HEK293 (cell line): Measurements from ENCODE around the gene DUS1L.

Source experiments
- BCL6B ChIP-seq: fragments of 450-650 bp; formaldehyde crosslinking; IDR thresholded peaks from 2 replicates; pipeline ENCODE4 v1.5.1; 2017; ENCODE audit warnings: missing biosample characterization, missing genetic modification characterization
- HIC1 ChIP-seq: fragments of 450-650 bp; formaldehyde crosslinking; IDR thresholded peaks from 2 replicates; pipeline ENCODE4 v1.5.1; 2016; ENCODE audit warnings: missing biosample characterization, missing genetic modification characterization
- HOXC10 ChIP-seq: sonication (generic); formaldehyde crosslinking; IDR thresholded peaks from 2 replicates; pipeline ENCODE4 v1.8.1; 2023; ENCODE audit warnings: mild to moderate bottlenecking, missing genetic modification reagents
- HOXD13 ChIP-seq: sonication (generic); formaldehyde crosslinking; IDR thresholded peaks from 2 replicates; pipeline ENCODE4 v1.8.0; 2022; ENCODE audit warnings: missing genetic modification reagents, borderline replicate concordance
- IKZF3 ChIP-seq: fragments of 450-650 bp; IDR thresholded peaks from 2 replicates; pipeline ENCODE4 v1.5.0; 2018; ENCODE audit warnings: missing biosample characterization, mild to moderate bottlenecking, missing genetic modification characterization, moderate library complexity
- INSM2 ChIP-seq: fragments of 450-650 bp; formaldehyde crosslinking; IDR thresholded peaks from 2 replicates; pipeline ENCODE4 v1.5.1; 2016; ENCODE audit warnings: missing biosample characterization, missing genetic modification characterization
- KLF10 ChIP-seq: fragments of 450-650 bp; IDR thresholded peaks from 2 replicates; pipeline ENCODE4 v1.5.1; 2018; ENCODE audit warnings: missing biosample characterization, mild to moderate bottlenecking, missing genetic modification characterization
- SETDB1 ChIP-seq: IDR thresholded peaks from one replicate; pipeline ENCODE4 v1.6.1; 2017; ENCODE audit warnings: mild to moderate bottlenecking, low read length, moderate library complexity, mixed read lengths; ENCODE audit not compliant: insufficient read length
- SP2 ChIP-seq: fragments of 450-650 bp; formaldehyde crosslinking; IDR thresholded peaks from 2 replicates; pipeline ENCODE4 v1.5.1; 2016; ENCODE audit warnings: missing biosample characterization, missing genetic modification characterization
- ZBTB11 ChIP-seq: fragments of 450-650 bp; formaldehyde crosslinking; conservative IDR thresholded peaks from 2 replicates; pipeline ENCODE4 v1.5.1; 2016; ENCODE audit warnings: low read depth, missing biosample characterization, missing genetic modification characterization
- ZBTB20 ChIP-seq: fragments of 450-650 bp; formaldehyde crosslinking; IDR thresholded peaks from 2 replicates; pipeline ENCODE4 v1.5.1; 2016; ENCODE audit warnings: missing biosample characterization, missing genetic modification characterization
- ZNF140 ChIP-seq: fragments of 450-650 bp; formaldehyde crosslinking; IDR thresholded peaks from 2 replicates; pipeline ENCODE4 v1.5.1; 2016; ENCODE audit warnings: missing biosample characterization, missing genetic modification characterization
- ZNF16 ChIP-seq: fragments of 450-650 bp; formaldehyde crosslinking; IDR thresholded peaks from 2 replicates; pipeline ENCODE4 v1.5.1; 2016; ENCODE audit warnings: low read depth, missing biosample characterization, missing genetic modification characterization
- ZNF211 ChIP-seq: fragments of 450-650 bp; formaldehyde crosslinking; IDR thresholded peaks from 2 replicates; pipeline ENCODE4 v1.5.1; 2016; ENCODE audit warnings: low read depth, missing biosample characterization, missing genetic modification characterization
- ZNF24 ChIP-seq: fragments of 450-650 bp; formaldehyde crosslinking; IDR thresholded peaks from 2 replicates; pipeline ENCODE4 v1.5.1; 2016; ENCODE audit warnings: missing biosample characterization, missing genetic modification characterization
- ZNF266 ChIP-seq: fragments of 450-650 bp; formaldehyde crosslinking; IDR thresholded peaks from 2 replicates; pipeline ENCODE4 v1.5.1; 2016; ENCODE audit warnings: missing biosample characterization, missing genetic modification characterization, low read depth
- ZNF292 ChIP-seq: fragments of 450-650 bp; formaldehyde crosslinking; IDR thresholded peaks from 2 replicates; pipeline ENCODE4 v1.5.1; 2016; ENCODE audit warnings: low read depth, missing biosample characterization, missing genetic modification characterization, borderline replicate concordance
- ZNF324 ChIP-seq: fragments of 450-650 bp; formaldehyde crosslinking; IDR thresholded peaks from 2 replicates; pipeline ENCODE4 v1.5.1; 2016; ENCODE audit warnings: missing biosample characterization, missing genetic modification characterization
- ZNF362 ChIP-seq: fragments of 450-650 bp; formaldehyde crosslinking; IDR thresholded peaks from 2 replicates; pipeline ENCODE4 v1.5.1; 2016; ENCODE audit warnings: missing biosample characterization, missing genetic modification characterization
- ZNF37A ChIP-seq: fragments of 450-650 bp; IDR thresholded peaks from 2 replicates; pipeline ENCODE4 v1.5.1; 2018; ENCODE audit warnings: missing biosample characterization, missing genetic modification characterization
- ZNF501 ChIP-seq: fragments of 450-650 bp; formaldehyde crosslinking; IDR thresholded peaks from 2 replicates; pipeline ENCODE4 v1.5.1; 2016; ENCODE audit warnings: missing biosample characterization, missing genetic modification characterization
- ZNF561 ChIP-seq: fragments of 450-650 bp; IDR thresholded peaks from 2 replicates; pipeline ENCODE4 v1.5.1; 2018; ENCODE audit warnings: missing biosample characterization, missing genetic modification characterization, borderline replicate concordance
- ZNF596 ChIP-seq: fragments of 450-650 bp; IDR thresholded peaks from 2 replicates; pipeline ENCODE4 v1.5.0; 2018; ENCODE audit warnings: missing biosample characterization, mild to moderate bottlenecking, missing genetic modification characterization, moderate library complexity
- ZNF623 ChIP-seq: fragments of 450-650 bp; formaldehyde crosslinking; IDR thresholded peaks from 2 replicates; pipeline ENCODE4 v1.5.1; 2016; ENCODE audit warnings: missing biosample characterization, missing genetic modification characterization
- ZNF645 ChIP-seq: fragments of 450-650 bp; formaldehyde crosslinking; IDR thresholded peaks from 2 replicates; pipeline ENCODE4; 2016; ENCODE audit warnings: missing biosample characterization, missing genetic modification characterization
- ZNF660 ChIP-seq: fragments of 450-650 bp; IDR thresholded peaks from 2 replicates; pipeline ENCODE4 v1.5.1; 2018; ENCODE audit warnings: missing biosample characterization, mild to moderate bottlenecking, missing genetic modification characterization
- ZNF830 ChIP-seq: fragments of 450-650 bp; IDR thresholded peaks from 2 replicates; pipeline ENCODE4 v1.5.0; 2018; ENCODE audit warnings: missing biosample characterization, missing genetic modification characterization, low read depth, mild to moderate bottlenecking, moderate library complexity
- ZSCAN4 ChIP-seq: fragments of 450-650 bp; formaldehyde crosslinking; IDR thresholded peaks from 2 replicates; pipeline ENCODE4 v1.5.1; 2017; ENCODE audit warnings: missing biosample characterization, missing genetic modification characterization

Gene DUS1L

GRCh38 chr17:82098169-82098938, 32.8 kb upstream of the DUS1L start, which contains the start of gene FASN (continued):
- TF ChIP-seq BCL6B (no peak), ZBTB11 (tag by site-specific recombination) (0 out of 2 replicates have a peak, but pooled peaks have one; percentile 6), ZNF37A (tag by site-specific recombination) (peak; percentile 11; the same call in 1 of the 2 replicates), HOXC10 (CRISPR knock-in tag) (0 out of 2 replicates have a peak, but pooled peaks have one; percentile 81), ZNF140 (tag by site-specific recombination) (no peak), INSM2 (tag by site-specific recombination) (no peak), KLF10 (tag by site-specific recombination) (peak; percentile 96), ZNF292 (tag by site-specific recombination) (no peak), ZNF24 (tag by site-specific recombination) (no peak), ZNF561 (tag by site-specific recombination) (0 out of 2 replicates have a peak, but pooled peaks have one; percentile 3), ZNF362 (tag by site-specific recombination) (no peak), ZNF501 (tag by site-specific recombination) (no peak), SP2 (peak; percentile 60), ZNF830 (tag by site-specific recombination) (no peak), ZNF660 (tag by site-specific recombination) (peak; percentile 30), HIC1 (tag by site-specific recombination) (no peak), ZNF211 (no peak), ZNF16 (tag by site-specific recombination) (no peak), ZSCAN4 (tag by site-specific recombination) (no peak), HOXD13 (CRISPR knock-in tag) (no peak), ZNF324 (tag by site-specific recombination) (no peak), SETDB1 (no peak), ZNF266 (tag by site-specific recombination) (no peak), ZNF623 (tag by site-specific recombination) (no peak), ZBTB20 (peak; percentile 49; the same call in 1 of the 2 replicates), ZNF645 (no peak), ZNF596 (tag by site-specific recombination) (peak; percentile 8; the same call in 1 of the 2 replicates), IKZF3 (tag by site-specific recombination) (peak; percentile 59; the same call in 1 of the 2 replicates)
